Measurements from ENCODE around the gene RBM47.

The RBM47 gene

DNA sequence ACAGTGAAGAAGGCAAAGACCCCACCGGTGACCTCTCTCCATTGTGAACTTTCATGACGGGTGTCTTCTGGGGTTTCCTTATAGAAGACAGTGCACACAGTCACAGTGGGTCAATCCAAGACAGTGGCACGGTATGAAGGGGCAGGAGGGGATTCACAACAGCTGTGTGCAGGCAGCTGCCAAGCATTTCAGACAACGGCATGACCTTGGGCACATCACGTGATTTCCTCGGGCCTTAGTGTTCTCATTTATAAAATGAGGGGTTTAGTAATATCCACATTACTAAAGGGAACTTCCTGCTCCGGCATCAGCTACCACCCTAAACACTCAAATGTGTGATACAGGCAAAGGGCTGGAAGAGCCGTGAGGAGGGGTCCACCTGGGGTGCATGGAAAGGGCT is 42.9 kb downstream of the RBM47 start:
- no peak for DNase-seq (ENCODE audit: low spot score)

DNA sequence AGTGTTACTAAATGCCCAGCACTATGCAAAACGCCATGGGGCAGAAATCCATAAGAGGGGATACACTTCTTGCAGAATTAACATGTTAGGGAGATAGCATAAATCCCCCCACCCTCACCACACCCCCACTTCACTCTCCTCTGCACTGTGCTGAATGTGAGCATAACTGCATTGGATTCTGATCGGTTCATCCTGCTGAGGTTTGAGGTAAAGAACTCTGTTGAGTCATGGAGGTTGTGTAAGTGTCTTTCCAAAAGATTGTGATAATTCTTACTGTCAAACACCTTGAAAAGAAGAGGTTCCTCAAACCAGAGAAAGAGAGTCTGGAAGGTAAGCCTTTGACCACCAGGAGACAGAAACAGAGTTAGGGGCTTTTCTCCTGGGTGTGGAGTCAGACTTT is 43.6 kb downstream of the RBM47 start:
- no peak for DNase-seq (ENCODE audit: low spot score)

DNA sequence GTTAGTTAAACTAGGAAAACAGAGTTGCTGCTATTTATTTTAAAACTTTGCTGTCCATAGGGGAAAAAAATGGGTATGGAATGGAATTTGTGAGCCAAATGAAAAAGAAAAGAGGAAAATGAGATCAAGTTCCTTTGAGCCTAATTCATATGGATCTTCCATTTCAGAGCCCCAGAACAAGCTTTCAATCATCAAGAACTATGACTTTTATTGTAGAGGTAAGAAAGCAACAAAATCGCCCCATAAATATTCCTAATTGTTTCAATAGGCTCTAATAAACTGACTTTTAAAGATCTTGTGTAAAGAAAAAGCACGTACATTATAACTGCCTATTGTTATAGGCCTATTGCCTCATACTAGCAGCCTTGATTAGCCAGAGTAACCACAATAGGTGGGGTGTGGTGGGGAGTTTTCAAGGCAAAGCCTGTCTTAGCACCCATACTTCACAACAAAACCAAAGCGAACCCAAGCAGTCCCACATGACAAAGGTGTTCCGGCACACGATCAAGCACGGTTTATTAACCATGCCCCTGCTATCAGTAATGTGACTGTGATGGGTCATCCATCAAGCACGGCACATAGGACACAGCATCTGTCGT is 44.4 kb downstream of the RBM47 start:
- DNase-seq (ENCODE audit: low spot score), result no peak

DNA sequence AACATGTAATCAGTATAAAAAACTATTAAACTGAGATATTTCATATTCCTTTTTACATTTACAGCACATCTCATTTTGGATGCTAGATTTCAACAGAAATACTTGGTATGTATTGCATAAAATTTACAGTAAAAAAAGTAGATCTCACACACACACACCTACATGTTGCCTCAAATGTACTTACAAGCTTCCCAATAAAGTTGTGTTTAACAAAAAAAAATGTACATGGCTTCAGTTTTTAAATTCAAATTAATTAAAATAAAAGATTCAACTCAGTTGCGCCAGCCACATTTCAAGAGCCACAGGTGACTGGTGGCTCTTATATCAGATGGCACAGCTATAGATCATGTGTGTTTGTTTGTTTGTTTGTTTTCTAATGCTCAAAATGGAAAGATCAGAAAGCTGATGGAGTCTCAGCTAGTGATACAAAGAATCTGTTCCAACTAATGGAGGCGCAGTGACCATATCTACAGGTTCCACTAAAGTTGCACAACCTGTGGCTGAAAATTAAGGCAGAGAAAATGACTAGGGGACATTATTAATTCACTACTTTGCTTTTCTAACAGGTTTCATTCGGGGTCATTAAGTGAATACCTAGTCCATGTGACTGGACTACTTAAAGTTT is 45.0 kb downstream of the RBM47 start:
- DNase-seq (ENCODE audit: low spot score), result no peak

DNA sequence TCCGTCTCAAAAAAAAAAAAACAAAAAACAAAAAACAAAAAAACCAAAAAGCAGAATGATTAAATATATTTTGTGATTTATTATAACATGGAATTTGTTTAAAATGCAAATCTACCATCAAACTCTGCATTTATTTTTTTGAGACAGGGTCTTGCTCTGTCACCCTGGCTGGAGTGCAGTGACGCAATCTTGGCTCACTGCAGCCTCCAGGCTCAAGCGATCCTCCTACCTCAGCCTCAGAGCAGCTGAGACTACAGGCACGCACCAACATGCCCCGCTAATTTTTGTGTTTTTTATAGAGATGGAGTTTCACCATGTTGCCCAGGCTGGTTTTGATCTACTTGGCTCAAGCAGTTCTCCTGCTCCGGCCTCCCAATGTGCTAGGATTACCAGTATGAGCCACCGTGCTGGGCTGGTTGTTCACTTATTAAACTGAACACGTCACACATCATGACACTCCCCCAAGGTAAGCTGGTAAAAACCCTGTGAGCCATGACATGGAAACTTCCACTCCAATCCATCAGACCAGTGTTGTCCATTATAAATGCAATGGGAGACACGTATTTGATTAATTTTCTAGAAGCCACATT is 45.7 kb downstream of the RBM47 start:
- no peak for DNase-seq (ENCODE audit: low spot score)

DNA sequence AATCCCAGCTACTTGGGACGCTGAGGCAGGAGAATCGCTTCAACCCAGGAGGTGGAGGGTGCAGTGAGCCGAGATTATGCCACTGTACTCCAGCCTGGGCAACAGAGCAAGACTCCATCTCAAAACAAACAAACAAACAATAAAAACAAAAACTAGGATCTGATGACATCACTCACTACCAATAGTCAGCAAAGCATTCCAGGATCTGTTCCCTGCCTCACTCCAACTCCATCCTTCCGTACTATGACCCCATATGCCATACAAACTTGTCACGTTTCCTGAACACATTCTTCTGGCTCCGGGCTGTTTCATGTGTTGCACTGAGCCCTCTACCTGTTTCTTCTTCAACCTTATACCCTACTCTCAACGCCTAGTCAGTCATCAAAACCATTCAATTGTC is 47.3 kb downstream of the RBM47 start:
- no peak for DNase-seq (ENCODE audit: low spot score)

DNA sequence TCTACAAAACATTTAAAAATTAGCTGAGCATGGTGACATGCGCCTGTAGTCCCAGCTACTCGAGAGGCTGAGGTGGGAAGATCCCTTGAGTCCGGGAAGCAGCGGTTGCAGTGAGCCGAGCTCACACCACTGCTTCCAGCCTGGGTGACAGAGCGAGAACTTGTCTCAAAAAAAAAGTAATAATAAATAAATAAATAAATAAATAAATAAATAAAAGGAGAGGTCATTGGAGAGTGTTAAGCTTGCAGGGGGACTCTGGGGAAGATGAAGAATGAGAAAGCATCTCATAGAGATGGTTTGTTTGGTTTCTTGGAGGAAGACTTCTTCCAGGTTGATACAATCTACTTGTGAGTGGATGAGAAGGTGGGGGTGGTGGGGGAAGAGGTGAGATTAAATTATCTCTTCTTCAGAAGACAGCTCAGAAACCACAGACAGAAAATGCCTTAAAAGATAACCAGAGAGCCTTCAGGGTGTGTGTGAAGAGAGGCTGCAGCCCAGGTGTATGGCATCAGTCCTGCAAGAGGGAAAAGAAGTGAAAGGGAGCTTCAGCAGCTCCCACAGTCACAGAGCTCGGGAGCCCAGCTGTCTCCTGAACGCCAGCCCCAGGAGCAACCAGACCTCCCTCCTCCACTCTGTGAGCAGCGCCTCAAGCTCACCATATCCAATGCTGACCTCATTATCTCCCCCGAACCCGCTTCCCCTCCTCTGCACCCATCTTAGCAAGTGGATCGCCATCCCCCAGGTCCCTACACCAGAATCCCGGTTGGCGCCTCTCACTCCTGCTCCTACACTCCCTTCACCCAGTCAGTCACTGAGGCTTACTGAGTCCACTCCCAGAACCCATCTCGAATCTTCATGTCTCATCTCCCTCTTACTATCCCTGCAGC is 48.2 kb downstream of the RBM47 start:
- no peak for DNase-seq (ENCODE audit: low spot score)

DNA sequence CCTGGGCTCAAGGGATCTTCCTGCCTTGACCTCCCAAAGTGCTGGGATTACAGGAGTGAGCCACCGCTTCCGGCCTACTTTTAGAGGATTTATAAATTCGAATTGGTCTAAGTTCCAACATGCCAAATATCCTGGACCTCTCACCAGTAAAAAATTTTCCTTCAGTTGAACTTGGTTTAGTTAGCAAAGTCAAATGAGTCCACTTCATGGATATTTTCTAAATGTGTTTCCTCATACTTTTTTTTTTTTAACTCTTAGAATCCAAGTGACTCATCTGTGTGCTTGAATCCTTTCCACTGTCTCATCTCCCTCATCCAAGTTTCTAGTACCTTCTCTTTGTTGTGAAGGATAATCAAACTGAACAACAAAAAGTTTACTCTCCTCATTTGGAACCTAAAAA is 49.7 kb downstream of the RBM47 start:
- DNase-seq (ENCODE audit: low spot score), result no peak

DNA sequence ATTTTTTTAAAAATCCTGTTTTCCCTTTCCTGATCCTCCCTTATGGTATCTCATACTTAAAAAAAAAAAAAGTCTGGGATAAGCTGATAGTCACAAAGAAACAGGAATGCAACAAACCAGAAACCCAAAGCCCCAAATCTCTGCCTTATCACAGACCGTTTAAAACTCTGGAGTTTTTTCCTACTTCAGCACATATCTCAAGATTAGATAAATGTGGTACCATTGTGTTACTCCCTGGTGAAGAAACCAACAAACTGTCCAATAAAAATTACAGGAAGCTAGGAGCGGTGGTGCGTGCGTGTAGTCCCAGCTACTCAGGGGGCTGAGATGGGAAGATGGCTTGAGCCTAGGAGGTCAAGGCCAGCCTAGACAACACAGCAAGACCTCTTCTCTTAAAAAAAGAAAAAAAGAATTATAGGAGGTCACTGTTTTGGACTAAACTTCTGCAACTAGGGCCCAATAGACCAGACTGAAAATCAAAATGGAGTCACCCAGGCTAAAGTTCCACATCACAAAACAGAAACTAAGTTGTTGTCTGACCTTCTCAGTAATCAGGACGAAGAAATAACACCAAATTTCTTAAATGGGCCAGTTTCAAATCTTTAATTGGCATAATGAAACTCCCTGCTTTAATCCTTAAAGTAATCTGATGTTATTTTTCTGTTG is 51.9 kb downstream of the RBM47 start:
- no peak for DNase-seq (ENCODE audit: low spot score)

DNA sequence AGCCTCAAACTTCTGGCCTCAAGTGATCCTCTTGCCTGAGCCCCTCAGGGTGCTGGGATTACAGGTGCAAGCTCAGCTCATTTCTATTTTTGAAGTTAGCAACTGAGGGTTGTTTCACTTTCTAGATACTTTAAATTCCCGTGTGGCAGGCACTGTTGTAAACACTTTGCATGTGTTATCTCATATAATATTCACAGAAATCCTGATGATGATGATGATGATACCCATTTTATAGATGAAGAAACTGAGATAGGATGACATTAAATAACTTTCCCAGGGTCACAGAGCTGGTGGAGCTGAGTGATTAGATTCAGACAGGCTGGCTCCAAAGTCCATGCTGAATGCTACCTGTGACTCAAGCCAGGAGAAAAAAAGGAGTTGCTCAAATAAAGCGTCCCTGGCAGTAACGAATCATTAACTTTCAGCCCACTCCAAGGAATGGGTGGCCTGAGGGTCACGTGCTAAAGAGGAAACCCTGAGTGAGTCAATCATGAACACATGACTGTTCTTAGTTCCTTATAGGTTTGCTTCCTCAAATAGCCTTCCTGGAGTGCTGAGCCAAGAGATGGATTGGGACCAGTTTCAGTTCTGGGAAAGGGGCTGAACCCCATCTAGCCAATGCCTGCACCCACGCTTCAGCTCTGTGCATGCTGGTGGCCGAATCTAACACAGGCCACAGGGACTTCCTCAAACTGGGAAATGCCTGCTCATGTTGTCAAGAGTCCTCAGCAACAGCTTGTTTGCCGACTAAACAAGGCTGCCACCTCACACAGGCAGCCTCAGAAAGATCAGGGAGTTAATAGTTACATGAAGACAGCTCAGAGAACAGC is 52.8 kb downstream of the RBM47 start:
- no peak for DNase-seq (ENCODE audit: low spot score)

DNA sequence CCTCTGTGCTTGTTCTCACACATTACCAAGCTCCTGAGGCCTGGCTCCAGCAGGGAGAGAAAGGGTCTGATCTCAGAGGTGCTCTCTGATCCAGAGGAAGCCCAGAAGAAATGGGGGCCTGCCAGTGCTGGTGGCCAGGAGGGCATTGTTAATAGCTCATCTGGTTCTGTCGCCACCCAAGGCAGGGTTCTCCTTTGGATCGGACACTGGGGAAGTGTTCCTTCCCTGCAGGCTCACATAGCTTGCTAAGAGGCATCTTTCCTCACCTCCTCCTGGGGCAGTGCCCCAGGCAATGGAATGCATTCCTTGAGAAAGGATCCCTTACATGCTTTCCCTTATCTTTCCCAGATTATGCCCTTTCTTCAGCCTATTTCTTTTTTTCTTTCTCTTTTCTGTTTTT is 53.8 kb downstream of the RBM47 start:
- no peak for DNase-seq (ENCODE audit: low spot score)

DNA sequence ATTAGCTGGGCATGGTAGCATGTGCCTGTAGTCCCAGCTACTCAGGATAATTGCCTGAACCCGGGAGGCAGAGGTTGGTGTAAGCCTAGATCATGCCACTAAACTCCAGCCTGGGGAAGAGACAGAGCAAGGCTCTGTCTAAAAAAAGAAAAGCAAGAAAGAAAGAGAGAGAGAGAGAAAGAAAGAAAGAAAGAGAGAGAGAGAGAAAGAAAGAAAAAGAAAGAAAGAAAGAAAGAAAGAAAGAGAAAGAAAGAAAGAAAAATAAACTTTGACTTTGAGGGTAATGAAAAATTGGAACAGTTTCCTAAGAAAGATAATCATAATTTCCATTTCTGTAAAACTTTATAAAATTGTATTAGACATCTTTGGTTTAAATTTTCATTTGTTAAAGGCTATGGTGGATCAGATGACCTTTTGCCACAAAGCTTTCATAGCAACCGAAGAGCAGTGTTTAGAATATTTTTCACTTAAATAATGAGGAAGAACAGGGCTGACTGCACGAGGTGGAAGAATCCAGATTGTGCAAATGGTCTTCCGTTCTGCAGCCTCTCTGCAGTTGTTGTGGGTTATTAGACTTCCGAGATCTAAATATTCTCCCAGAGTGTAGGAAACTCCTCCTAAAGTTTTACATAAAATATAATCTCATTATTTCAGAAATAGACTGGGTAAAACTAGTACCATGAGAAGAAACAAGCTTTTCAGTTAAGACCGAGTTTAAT is 55.9 kb downstream of the RBM47 start:
- DNase-seq (ENCODE audit: low spot score), result no peak

DNA sequence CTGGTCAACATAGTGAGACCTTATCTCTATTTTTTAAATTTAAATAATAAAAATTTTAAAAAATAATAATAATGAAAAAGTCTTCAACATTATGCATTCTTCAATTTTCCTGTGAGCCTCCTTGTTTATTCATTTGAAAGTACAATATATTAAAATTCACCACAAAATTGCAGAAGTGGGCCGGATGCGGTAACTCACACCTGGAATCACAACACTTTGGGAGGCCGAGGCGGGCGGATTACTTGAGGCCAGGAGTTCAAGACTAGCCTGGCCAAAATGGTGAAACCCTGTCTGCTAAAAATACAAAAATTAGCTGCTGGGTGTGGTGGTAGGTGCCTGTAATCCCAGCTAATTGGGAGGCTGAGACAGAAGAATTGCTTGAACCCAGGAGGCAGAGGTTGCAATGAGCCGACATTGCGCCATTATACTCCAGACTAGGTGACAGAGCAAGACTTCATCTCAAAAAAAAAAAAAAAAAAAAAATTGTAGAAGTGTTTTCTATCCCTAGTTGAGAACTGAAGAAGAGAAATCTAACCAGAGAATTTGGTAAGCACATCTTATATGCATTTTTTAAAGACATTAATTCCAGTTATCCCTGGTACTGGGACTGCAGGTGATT is 56.9 kb downstream of the RBM47 start:
- DNase-seq (ENCODE audit: low spot score), result no peak

DNA sequence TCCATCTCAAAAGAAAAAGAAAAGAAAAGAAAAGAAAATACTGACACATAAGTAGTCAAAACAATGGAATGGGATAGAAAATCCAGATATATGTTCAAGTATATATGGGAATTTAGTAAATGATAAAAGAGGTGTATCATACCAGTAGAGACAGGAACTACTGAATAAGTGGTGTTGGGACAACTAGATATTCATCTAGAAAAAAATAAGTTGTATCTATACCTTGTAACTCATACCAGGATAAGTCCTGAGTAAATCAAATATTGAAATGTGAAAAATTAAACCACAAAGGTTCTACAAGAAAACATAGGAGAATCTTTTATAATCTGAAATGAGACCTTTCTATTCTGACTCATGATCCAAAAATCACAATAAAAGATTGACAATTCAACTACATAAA is 58.5 kb downstream of the RBM47 start:
- DNase-seq (ENCODE audit: low spot score), result no peak

DNA sequence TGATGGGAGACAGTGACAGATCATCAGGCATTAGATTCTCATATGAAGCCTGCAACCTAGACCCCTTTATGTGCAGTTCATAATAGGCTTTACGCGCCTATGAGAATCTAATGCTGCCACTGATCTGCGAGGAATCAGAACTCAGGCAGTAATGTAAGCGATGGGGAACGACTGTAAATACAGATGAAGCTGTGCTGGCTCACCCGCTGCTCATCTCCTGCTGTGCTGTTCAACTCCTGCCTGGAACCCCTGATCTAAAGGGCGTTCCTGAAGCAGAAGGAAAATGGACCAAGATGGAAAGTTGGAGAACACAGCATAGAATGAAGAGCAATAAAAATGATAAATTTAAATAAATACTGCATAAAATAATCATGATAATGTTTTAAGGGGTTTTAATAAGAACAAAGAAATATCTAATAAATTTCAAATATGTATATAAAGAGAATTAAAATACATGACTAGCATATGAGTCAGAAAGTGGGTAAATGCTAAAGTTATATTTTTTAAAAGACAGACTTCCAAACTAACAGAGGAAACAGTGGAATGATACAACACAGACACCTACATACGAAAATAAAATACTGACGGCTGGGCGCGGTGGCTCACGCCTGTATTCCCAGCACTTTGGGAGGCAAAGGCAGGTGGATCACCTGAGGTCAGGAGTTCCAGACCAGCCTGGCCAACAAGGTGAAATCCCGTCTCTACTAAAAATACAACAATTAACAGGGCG is 59.2 kb downstream of the RBM47 start:
- DNase-seq (ENCODE audit: low spot score), result no peak

DNA sequence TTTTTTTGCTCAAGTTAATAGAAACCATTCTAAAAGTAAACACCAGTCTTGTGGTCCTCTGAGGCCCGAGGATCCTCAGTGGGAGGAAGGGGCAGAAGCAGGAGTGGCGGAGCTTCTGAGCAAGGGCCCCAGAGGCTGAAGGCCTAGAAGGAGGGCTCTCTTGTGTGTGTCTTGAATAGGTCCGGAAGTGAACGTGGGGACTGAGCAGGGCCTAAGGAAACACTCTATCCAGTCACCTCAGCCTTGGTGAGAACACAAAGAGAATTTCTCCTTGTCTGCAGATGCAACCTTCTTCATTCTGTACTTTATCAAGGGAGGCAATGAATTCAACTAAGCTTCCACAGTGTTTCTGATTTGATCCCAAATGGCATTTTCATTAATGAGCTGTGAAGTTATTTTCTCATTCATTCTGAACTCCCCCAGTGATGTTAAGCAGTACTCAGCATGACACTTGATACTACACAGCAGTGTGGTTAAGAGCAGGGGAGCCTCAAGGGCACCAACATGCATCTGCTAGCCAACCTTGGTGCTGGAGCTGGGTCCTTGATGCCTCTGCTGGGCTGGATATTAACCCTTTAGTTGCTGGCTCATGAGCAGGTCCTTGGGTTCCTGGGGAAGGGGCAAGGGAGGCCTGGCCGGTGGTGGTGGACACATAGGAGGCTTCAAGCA is 64.7 kb downstream of the RBM47 start:
- DNase-seq (ENCODE audit: low spot score), result no peak

DNA sequence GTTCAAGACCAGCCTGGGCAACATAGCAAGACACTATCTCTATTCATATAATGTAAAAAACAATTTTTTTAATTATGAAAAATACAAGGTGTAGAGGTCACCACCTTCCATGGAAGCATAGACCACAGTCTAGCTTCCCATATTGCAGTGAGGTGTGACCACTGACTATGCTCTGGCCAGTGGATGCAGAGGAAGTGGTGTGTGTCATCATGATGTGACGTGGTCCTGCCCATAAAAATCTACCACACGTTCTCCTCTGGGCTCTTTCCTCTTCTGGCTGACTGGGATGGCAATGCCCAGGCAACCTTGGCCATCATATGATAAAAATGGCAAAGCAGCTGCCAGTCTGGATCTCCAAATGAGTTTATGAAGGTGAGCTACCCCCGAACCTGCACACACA is 65.7 kb downstream of the RBM47 start:
- no peak for DNase-seq (ENCODE audit: low spot score)

DNA sequence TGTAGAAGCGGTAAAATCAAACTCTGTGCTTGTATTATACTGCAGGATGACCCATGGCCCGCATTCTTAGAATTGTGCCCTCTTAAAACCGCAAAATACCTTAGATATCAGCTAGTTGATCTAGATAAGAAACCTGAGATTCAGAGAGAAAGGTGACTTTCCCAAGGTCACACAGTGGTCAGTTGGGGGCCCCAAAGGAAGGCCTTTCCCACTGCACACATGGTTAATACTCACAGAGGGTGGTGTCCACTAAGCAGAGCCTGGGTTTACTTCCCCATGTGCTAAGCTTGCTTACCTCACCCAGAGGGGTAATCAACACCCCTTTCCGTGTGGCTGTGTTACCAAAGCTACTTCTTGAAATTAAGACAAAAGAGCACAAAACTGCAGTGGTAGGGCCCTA is 66.3 kb downstream of the RBM47 start:
- no peak for DNase-seq (ENCODE audit: low spot score)

DNA sequence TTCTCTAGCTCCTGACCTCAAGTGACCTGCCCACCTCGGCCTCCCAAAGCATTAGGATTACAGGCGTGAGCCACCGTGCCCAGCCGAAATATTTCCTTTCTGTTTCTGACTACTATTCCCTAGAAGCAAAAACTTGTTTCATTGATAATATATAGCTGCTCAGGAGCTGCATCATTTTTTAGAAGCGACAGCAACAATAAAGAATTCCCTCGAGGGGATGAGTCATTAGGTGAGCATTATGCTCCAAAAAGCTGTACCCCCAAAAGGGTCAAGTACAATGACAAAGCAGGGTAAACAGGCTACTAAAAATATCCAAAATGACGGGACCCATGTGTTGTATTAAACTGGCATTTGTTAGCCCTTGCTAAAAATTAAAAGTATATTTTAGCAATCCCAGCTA is 67.0 kb downstream of the RBM47 start:
- no peak for DNase-seq (ENCODE audit: low spot score)

Data from hematopoietic multipotent progenitor cell treated with erythropoietin and hydrocortisone succinate and interleukin-3 and kit ligand, for 15 days (in vitro differentiated cells).